HG03521 (cell line): ENCODE measurements around the gene HIVEP3.

Experiments
- ATAC-seq: cut with Tn5 transposase; IDR thresholded peaks from one replicate; pipeline ENCODE4 v1.9.1; 2021; ENCODE audit warnings: mild to moderate bottlenecking, moderate library complexity; ENCODE audit not compliant: unreplicated experiment

Gene HIVEP3

GRCh38 chr1:41528106-41528505 lies 390.6 kb downstream of the HIVEP3 start:
- no peak for ATAC-seq

DNA sequence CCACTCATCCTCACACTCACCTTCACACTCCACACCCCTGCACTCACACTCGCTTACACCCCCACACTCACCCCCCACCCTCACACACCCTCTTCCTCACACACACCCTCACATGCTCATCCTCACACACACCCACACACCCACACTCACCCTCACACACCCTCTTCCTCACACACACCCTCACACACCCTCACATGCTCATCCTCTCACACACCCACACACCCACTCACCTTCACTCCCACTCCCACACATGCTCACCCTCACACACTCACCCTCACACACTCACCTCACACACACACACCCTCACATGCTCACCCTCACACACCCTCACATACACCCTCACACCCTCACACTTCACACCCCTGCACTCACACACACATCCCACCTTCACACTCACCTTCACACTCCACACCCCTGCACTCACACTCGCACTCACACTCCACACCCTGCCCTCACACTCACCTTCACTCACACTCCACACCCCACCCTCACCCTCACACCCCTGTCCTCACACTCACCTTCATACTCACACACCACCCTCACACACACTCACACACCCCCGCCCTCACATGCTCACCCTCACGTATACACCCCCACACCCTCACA lies 391.7 kb downstream of the HIVEP3 start:
- ATAC-seq: no peak

DNA sequence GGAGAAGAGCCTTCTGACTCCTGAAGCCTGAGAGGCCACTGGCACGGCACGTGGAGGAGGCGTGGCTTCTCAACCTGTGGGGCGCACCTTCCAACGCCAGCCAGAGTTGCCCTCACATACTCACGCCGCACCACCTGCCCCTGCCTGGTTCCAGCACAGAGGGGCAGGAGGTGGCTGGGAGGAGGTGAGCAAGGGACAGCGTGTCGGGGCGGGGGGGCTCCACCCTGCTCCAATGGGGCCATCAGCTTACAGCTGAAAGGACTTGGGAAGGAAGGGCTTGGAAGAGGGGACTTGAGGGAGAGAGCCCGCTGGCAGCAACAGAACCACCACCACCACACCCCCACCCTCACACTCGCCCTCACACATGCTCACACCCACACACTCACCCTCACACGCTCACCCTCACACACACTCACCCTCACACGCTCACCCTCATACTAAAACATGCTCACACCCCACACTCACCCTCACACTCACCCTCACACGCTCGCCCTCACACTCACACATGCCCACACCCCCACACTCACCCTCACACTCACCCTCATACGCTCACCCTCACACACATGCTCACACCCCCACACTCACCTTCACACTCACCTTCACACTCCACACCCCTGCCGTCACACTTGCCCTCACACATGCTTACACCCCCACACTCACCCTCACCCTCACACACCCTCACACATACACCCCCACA lies 392.7 kb downstream of the HIVEP3 start:
- no peak for ATAC-seq

DNA sequence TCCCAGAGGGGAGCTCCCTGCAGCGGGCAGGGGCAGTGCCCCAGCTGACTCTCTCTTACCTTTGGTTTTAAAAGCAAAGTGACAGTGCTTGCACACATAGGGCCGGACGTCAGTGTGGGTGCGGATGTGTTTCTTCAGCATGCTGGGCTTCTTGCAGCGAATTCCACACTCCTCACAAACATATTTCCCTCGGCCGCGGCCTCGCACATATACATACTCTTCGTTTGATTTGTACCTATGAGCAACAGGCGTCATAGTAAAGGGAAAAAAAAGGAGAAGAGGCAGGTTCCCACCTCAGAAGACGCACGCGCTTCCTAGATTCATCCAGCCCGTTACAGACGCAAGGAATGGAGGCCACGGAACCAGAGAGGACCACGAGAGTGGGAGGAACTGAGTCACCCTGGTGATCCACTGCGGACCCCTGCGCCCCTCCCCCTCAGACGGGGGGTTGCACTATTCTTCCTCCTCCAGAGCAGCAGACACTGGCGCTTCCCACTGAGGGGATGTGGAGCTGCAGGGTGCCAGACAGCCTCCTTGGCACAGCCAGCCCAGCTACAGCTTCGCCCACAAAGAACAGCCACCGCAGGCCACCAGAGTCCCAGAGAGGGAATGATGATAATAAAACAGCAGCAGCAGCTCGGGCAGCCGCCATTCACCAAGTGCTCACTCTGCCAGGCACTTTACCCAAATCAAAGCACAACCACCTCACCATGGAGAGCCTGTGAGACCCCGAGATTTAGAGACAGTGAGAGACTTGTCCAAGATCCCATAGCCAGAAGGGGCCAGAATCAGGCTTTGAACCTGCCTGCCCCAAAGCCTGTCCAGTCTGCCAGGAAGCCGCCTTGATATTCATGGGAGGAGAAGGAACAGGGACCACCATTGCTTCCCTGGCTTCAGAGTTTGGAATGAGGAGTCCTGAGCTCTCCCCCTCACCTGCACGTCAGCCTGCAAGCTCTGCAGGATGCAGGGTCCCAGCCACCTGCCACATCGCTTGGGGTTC lies 393.7 kb downstream of the HIVEP3 start:
- ATAC-seq: no peak

GRCh38 chr1:41523949-41524675 lies 394.6 kb downstream of the HIVEP3 start:
- ATAC-seq: no peak

- no peak for ATAC-seq
These were observed 395.7 kb downstream of the HIVEP3 start for GRCh38 chr1:41523071-41523470.

GRCh38 chr1:41521766-41522165 lies 397.0 kb downstream of the HIVEP3 start:
- ATAC-seq: no peak

DNA sequence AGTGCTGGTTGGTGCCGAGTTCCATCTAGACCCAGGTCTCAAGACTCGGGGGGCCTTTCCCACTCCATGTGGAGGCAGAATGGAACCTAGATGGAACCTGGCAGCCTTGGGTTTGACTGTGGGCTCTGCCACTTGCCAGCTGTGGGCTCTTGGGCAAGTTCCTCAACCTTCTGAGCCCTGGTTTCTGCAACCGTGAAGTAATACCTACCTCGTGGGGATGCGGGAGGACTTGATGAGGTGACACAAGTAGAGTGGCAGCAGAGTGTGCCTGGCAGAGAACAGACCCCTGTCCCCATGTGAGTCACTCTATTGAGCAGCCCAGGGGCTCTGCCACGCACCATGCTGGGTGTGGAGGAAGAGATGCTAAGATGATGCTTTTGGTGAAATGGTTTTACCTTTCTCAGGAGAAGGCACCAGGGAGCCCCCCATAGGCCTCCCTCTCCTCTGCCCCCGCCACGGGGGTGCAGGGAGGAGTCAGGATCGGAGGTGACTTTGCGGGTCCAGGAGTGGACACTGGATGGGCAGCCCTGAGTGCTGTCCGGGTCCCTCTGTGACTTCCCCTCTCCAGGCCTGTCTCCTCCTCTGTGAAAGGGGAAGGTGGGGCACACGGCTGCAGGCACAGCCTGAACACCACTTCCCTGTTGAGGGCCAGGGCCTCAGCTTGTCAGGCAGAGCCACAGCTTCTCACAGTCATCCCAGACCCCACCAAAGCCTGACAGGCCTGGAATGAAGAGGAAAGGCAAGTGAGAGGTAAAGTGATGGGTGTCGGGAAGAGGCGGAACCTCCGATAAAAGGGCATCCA lies 397.6 kb downstream of the HIVEP3 start:
- no peak for ATAC-seq

DNA sequence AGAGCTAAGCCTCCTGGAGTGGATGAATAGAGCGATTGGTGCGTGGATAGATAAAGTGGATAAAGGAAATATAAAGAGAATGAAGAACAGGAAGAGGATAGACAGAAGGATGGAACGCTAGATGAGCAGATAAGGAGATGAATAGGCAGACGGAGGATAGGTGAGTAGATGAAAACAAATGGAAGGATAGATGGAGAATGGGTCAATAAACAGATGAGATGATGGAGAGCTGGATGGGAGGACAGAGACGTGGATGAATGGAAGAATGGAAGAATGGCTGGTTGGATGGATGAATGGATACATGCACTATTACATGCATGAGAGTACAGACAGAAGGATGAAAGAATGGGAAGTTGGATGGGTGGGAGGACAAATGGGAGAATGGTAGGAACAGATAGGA lies 399.1 kb downstream of the HIVEP3 start:
- ATAC-seq: no peak

GRCh38 chr1:41518471-41518870 lies 400.3 kb downstream of the HIVEP3 start:
- ATAC-seq: no peak

- ATAC-seq: no peak
These were observed 401.7 kb downstream of the HIVEP3 start for GRCh38 chr1:41517062-41517438.

- ATAC-seq: no peak
These were observed 402.3 kb downstream of the HIVEP3 start for GRCh38 chr1:41516168-41517061.

- no peak for ATAC-seq
These were observed 402.9 kb downstream of the HIVEP3 start for GRCh38 chr1:41515778-41516167.

DNA sequence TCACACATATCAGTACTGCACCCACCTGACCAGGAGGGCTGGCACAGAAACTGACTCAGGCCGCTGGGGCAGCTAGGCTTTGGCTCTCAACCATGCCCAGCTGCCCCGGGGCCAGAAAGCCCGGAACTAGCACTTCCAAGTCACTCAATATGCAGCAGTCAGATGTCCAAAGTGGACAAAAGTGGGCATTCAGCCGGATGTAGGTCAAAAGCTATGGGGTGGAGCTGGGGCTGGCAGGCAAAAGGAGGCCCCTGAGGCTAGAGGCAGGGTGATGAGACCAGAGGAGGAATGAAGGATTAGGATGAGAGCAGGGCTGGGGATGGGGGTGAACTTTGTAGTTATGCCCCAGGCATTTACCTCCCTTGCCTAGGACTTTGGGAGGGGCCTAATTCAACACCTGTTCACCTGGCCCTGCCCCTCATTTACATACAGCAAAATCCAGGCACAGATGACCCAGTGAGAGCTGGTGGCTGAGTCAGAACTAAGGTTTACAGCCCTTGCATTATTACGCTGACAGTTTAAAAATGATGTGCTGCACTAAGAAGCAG lies 403.5 kb downstream of the HIVEP3 start:
- ATAC-seq: no peak

DNA sequence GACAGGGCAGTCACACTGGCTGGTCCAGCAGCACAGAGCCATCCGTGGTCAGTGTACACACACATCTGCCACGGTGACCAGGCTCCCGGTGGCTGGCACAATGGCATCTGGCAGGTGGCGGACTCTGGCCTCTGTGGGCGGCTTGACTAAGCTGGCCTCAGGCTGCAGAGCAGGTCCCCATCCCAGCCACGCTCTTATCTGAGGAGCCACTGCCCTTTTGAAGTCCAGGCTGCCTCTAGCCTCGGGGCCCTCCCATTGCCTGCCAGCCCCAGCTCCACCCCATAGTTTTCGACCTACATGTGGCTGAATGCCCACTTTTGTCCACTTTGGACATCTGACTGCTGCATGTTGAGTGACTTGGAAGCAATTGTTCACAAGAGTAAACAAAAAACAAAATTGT lies 404.3 kb downstream of the HIVEP3 start:
- no peak for ATAC-seq

DNA sequence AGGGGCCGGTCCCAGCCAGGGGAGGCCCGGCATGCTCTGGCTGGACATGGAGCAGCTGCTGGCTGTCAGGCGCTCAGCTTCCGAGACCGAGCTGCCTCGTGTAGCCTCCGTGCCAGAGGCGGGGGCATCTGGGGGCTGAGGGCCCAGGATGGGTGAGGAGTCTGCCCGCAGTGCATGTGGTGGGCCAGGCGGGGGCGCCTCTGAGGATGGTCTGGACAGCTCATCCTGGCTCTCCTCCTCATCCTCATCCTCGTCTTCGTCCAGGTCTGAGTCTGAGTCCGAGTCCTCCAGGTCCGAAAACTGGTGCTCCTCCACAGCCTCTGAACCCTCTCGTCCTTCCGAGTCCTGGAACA lies 405.4 kb downstream of the HIVEP3 start:
- no peak for ATAC-seq

- no peak for ATAC-seq
These were observed 405.9 kb downstream of the HIVEP3 start for GRCh38 chr1:41512701-41513382.

DNA sequence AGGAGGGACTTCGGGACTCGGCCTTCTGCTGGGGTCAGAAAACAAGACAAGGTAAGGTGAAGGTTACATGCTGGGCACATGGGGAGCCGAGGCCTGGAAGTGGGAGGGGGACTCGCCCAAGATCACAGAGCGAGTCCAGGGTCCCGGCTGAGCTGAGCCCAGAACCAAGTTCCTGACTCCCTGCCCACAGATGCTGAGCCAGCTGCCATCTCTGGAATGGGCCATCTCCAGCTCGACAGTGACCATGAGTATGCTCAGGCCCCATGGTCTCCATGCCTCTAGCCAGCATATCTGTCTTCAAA lies 407.5 kb downstream of the HIVEP3 start:
- ATAC-seq: no peak
